ENCODE data around the gene FAM107B.
"Not testable (repeated sequence)": the region's sequence is repeated elsewhere in the genome, so short reads cannot be mapped to it uniquely, and the experiment has no call there.

FAM107B gene

DNA sequence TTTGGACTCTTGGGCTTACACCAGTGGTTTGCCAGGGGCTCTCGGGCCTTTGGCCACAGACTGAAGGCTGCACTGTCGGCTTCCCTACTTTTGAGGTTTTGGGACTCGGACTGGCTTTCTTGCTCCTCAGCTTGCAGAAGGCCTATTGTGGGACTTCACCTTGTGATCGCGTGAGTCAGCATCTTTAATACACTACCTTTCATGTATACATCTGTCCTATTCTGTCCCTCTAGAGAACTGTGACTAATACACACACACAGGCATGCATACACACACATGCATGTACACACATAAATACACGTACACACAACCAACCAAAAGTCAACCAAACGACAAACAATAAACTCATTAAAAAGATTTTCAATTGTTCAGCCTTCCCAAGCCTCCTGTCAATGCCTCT, 86.5 kb downstream of the FAM107B start:
- not testable (repeated sequence) for DNase-seq

DNA sequence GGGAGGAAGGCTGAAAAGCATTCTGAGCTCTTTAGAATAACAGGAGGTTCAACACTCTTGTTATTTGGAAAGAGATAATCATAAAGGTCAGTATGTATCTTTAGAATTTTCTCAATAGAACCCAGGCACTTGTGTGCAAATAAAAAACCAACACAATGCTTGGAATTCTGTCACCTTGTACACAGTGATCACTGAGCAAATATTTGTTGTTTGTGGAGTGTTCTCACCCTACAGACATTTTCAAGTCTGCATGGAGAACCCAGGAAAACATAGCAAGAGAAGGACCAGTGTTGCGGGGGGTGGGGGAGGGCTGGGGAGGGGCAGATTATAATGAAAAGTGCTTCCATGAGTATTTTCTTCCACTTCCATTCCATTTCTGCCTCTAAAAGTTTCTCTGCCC, 87.4 kb downstream of the FAM107B start:
- no peak for DNase-seq

DNA sequence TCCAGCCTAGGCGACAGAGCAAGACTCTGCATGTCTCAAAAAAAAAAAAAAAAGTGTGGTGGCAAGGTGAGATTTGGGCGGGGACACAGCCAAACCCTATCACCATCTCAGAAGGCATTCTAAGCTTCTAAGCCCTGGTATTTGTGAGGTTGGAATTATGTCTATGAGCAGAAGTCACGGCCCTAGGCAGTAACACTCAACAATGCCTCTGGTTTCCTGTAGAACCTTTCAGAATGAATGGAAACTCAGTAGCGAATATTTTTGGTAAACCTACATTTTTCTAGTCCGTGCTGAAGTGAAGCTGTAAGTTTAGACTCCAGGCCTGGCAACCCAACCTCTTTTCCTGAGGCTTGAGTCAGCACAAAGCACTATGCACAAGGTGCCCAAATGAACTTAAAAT, 88.3 kb downstream of the FAM107B start:
- no peak for DNase-seq

DNA sequence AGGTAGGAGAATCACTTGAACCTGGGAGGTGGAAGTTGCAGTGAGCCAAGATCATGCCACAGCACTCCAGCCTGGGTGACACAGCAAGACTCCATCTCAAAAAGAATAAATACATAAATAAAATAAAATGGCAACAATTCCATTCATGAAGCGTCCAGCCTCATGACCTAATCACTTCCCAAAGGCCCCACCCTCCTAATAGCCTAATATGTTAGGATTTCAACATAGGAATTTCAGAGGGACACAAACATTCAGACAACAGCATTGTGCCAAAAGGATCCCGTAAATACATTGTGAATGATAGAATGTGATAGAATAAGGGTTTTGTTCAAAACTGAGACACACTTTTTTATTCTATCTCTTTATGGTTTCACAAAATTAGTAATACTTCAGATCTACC, 90.3 kb downstream of the FAM107B start:
- DNase-seq, result no peak

DNA sequence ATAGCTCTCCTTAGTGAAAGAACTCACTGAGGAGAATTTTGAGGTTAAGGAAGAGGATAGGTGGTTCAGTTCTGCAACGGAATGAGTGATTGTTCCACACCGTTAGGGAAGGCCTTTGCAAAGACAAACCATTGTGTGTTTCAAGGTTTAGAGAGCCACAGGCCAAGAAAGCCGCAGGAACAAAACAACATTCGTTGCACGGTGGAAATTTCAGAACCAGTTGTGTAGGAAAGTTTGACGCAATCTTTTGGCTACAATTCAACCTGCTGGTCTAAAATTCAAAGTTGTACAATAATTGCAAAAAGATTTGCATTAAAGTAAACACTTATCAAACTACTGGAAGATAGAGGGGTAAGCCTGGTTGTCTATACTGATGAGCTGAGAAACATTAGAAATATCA, 91.4 kb downstream of the FAM107B start:
- no peak for DNase-seq

DNA sequence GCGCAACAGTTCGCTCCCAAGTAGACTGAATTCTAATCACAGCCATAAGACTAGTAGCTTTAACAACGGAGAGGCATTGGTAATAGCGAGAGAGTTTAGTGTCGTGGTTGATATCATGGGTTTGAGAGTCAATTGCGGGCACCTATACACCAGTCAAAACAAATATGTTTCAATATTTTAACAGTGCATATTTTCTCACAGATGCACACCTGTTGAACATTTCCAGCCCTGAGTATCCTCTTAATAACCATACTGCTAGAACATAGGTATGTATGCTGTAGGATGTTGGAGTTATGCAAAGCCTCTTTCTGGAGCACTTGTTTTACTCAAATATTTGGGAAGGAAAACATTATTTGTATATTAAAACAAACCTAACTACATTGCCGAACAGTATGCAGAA, 92.9 kb downstream of the FAM107B start:
- no peak for DNase-seq

DNA sequence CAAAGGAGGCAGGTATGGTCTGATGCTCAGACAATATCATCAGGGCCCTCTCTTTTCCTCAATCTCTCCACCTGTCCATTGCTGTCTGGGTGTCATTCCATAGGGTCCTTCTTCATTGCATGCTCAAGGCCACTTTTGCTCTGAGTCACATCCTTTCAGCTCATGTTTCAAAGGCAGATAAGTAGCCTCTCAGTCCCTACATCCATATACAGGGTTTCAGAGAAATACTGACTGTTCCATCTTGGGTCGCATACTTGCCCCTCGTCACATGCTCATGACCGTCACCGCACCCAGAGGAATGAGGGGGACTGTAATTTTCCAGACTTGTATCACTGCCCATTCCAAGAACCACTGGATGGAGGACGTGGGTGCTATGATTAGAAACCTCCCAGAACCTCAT, 93.4 kb downstream of the FAM107B start:
- DNase-seq, result no peak

DNA sequence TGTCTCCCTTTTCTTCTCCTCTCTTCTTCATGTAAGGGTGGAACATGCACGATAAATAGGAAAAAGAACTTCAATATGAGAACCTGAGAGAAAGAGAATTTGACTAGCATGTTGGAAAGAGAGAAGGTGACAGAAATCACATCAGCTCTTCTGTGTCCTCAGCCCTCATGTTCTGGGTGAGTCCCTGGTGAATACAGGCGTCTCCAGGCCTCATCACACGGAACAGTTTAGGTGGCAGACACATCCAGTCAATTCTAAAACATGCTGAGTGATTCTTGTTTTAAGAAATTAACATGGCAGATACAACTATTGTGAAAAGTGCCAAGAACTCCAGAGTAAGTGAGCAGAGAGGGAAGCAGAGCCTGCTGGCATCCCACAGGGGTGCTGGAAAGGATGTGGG, 96.1 kb downstream of the FAM107B start:
- no peak for DNase-seq

DNA sequence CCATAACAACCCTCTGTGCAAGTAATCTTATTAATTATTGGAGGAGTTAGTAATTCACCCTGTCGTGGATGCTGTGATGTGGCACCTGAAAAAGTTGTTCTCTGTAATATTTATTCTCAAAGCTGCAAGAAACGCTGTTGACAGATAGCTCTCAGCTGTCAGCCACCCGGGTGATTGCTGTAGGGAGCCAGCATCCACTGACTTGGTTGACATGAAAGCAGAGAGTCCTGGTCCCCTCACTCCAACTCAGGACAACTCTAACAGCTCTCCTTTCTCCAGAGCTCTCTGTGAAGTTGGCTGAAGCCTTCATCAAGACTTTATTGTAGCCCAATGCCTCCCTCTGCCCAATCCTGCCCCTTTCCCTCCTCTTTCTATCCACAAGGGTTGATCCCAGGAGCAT, 98.0 kb downstream of the FAM107B start:
- no peak for DNase-seq

DNA sequence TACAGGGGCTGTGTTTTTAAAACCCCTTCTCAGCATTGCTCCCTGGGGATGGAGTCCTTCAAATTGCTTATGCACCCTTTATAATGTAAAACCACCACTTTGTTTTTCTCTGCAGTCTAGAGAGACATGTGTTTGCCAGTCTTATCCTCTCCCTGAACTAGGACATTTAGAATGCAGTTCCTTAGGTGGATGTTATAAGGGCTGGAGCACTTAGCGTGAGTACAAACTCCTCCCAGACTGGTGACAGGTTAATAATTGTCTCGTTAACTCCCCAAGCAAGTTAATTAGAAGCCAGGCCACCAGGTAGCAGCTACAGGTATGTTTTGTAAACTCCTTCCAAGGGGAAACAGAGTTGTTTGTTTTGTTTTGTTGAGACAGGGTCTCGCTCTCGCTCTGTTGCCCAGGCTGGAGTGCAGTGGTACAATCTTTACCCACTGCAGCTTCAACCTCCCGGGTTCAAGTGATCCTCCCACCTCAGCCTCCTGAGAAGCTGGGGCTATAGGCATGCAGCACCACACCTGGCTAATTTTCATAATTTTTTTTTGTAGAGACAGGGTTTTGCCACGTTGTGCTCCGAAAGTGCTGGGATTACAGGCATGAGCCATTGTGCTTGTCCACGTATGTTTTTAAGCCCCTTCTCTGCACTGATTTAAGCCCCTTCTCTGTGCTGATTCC, 100.2 kb downstream of the FAM107B start:
- no peak for DNase-seq

DNA sequence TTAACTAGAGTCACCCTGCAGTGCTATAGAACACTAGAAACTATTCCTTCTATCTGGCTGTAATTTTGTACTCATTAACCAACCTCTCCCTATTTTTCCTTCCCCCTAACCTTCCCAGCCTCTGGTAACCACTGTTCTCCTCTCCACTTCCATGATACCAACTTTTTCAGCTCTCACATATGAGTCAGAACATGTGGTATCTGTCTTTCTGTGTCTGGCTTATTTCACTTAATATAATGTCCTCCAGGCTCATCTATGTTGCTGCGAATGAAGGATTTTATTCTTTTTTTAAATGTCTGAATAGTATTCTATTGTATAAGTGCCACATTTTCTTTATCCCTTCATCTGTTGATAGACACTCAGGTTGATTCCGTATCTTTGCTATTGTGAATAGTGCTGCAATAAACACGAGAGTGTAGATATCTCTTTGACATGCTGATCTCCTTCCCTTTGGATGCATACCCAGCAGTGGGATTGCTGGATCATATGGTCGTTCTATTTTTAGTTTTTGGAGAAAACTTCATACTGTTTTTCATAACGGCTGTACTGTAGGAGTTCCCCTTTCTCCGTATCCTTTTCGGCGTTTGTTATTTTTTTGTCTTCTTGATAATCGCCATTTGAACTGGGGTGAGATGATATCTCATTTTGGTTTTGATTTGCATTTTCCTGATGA, 101.4 kb downstream of the FAM107B start:
- DNase-seq, result no peak

DNA sequence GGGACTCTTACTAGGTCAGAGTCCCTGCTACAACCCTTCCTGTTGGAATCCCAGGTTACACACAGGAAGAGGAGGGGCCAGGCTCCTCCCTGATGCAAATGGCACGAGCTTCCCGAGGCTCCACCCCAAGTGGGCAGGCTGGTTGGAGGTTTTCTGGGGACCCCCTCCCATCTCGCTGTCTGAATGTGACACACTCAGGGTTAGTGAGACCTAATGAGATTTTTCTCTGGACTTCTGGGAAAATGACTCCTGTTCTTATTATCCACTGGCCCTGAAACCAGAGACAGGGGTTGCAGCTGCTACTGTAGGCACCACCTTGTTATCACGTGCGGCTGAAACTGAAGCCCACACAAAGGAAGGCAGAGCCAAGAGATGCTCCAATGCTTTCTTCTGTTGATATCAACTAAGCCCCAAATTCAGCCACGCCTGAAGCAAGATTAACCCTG, 103.3 kb downstream of the FAM107B start:
- no peak for DNase-seq

DNA sequence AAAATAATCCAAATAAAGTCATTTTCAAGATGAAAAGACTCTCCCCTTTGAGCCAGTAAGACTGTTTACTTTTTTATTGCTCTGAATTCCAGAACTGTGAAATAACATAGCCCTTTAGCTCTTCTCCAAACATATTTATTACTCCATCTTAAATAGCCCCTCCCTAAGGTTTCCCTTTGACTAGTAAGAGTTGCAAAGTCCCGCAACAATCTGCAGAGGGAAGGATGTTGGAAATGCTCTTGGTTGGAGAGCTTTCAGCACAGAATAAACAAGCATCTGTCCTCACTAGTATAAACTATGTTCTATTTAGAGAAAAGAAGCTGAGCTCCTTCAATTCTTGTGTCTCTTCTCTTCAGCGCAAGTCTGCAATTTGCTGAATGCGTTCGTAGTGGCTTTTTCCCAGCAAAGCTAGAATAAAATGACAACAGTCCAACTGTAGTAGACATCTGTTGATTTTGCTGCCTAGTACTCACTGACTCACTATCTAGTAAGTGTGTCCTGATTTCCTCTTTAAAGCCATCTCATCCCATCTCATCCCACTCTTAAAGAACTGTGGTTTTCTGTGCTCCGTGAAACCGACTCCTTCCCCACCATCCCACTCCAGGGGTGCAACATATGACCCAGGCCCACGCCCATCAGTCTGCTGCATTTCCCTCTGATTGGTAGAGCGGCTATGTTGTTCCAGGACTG, 104.0 kb downstream of the FAM107B start:
- DNase-seq, result no peak

DNA sequence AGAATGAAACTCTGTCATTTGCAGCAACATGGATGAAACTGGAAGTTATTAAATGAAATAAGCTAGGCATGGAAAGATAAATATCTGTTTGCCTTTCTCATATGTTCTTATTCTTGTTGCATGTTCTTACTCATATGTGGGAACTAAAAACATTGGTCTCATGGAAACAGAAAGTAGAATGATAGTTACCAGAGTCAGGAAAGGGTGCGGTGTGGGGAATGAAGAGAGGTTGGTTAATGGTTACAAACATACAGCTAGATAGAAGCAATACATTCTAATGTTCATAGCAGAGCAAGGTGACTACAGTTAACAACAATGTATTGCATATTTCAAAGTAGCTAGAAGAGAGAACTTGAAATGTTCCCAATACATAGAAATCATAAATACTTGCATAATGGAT, 105.1 kb downstream of the FAM107B start:
- DNase-seq, result no peak

DNA sequence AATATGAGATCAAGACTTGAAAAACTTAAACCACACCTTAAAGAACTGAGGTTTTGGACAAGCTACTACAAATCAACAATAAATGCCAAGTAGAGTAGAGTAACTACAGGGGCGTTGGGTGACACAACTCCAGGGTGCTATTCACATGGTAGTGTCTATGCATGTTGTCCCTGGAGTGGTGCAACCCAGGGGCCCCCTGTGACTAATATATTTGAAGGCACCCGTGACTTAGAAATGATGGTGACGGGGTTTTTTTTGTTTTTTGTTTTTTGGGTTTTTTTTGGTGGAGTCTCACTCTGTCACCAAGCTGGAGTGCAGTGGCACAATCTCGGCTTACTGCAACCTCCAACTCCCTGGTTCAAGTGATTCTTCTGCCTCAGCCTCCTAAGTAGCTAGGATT, 106.9 kb downstream of the FAM107B start:
- DNase-seq, result no peak

DNA sequence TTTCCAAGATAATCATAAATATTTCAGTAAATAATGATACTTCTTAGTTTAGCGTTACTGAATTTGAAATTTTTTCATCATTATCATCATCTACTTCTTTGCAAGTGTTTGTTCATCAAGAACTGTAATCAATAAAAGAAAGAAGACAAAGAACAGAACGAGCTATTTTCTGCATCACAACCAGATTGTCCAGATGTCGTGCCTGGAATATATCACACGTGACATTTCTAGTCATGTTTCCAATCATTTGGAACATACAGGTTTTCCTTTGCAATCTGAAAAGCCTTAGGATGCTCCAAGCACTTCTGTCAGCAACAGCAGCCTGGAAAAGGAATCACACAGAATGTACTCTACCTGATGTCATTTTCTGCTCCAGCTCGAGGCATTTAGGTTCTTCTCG, 107.4 kb downstream of the FAM107B start:
- no peak for DNase-seq

DNA sequence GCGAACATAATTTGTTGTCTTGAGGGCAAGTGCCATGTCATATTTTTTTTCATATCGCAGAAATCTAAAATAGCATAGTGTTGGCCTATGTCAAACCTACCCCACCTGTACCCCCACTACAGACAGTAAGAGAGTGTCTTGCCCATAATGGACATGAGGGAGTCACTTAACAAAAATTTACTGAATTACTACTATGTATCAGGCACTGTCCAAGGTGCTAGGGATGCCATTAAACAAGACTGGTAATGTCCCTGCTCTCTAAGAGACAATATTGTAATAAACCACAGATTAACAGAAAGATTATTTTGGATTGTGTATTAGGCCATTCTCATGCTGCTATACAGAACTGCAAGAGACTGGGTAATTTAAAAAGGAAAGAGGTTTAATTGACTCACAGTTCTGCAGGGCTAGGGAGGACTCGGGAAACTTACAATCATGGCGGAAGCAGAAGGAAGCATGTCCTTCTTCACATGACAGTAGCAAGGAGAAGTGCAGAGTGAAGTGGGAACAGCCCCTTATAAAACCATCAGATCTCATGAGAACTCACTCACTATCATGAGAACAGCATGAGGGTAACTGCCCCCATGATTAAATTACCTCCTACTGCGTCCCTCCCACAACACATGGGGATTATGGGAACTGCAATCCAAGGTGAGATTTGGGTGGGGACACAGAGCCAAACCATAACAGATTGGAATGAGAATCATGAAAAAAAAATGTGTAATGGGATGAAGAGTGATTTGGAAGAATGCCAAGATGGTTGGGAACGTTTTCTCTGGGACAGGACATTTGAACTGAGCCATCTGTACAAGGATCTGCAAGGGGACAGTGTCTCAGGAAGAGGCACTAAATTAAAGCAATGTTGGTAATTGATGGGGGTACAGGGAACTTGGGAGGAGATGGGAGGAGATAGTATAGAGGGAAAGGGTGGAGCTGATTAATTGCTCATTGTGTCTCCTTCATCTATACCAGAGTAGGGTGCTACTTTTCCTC, 108.5 kb downstream of the FAM107B start:
- DNase-seq, result no peak

DNA sequence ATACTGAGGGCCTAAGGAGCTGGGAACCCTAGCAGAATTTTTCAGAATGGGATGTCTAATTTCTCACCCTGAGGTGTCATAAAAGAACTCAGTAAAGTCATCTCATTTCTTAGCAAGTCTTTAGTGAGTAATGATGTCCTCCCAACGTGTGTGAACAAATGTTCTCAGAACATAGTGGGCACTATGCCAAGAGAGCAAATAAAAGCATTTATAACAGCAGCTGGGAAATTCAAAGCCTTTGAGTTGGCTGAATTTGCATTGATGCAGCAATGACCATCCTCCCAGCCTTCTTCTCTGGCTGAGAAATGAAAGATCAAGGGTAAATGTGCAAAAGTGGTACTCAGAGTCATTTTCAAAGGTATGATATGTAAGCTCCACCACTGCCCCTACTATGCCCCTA, 109.4 kb downstream of the FAM107B start:
- DNase-seq, result no peak

DNA sequence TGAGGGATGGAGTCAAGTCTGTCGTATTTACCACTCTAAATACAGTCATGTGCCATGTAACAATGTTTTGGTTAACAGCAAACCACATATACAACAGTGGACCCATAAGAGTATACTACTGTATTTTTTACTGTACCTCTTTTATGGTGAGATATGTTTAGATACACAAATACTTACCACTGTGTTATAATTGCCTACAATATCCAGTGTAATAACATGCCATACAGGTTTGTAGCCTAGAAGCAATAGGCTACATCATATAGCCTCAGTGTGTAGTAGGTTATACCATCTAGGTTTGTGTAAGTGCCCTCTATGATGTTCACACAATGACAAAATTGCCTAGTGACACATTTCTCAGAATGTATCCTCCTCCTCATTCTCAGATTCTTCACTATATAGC, 110.4 kb downstream of the FAM107B start:
- DNase-seq, result no peak

DNA sequence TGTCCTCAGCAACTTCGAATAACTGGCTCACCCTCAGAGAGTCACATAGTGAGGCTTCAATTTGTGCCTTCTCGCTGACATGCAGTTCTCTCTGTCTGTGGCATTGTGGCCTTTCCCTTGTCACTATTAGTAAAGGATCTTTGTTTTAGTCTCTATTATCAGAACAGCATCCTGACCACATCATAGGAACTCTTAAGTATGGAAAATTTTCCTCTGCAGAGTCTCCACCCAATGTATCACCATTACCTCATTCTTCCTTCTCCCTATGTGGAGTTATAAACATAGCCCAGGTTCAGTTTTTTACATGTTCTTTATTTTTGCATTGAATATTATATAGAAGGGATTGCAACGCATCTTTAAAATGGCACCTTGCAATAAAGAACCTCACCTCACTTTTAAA, 112.9 kb downstream of the FAM107B start:
- no peak for DNase-seq

DNA sequence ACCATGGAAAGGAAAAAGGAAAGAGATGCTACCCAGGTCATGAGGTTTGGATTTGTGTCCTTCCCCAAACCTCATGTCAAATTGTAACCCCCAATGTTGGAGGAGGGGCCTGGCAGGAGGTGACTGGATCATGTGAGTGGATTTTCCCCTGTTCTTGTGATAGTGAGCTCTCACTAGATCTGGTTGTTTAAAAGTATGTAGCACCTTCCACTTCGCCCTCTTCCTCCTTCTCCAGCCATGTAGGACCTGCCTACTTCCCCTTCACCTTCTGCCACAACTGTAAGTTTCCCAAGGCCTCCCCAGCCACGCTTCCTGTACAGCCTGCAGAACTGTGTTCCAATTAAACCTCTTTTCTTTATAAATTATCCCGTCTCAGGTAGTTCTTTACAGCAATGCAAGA, 113.9 kb downstream of the FAM107B start:
- DNase-seq, result no peak

DNA sequence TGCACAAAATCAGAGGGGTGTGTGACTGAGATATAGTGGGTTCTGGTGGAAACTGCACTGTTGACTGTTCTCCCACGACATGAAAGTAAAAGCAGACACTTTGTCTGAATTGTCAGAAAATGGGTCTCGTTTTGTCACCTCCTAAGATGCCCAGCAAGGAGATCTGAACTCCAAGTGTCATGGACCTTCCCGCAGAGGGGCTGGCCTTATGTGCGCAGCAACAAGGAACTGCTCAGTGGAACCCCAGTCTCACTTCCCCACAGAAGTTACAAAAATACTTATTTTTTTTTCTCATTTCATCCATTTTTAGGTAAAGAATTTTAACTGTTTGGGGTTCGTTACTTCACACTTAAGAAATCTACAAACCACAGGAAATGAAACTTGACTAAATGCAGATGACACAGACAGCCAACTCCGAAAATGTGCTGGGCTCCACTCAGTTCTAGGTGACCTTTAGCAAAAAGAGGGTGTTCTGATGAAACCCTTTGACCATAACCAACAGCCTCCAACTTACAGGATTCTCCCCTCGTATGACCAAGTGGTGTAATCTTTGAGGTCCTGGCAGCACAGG, 115.0 kb downstream of the FAM107B start:
- no peak for DNase-seq

DNA sequence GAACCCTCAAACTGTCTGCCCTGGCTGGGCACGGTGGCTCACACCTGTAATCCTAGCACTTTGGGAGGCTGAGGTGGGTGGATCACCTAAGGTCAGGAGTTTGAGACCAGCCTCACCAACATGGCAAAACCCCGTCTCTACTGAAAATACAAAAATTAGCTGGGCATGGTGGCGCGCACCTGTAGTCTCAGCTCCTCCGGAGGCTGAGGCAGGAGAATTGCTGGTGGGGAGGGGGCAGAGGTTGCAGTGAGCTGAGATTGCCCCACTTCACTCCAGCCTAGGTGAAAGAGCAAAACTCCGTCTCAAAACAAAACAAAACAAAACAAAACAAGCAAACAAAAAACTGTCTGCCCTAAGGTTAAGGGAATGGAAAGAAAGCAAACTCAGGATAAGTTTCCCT, 115.6 kb downstream of the FAM107B start:
- DNase-seq, result not testable (repeated sequence)
